SJCRH30 (cell line): ENCODE results near the gene PACSIN3. TPM values are rescaled to one million over a fixed set of nuclear protein-coding genes. Genes with fewer than 3 reads are reported as not detected.

ENCODE experiments used
- DNase-seq, 2 experiments: peaks; one replicate each; pipeline ENCODE4 v3.0.0-alpha.2; 2015 to 2020
- H3K27ac ChIP-seq: fragments of 250-450 bp; sonication (Bioruptor Pico); 2 replicates; pipeline ENCODE4 v1.5.1; 2020; ENCODE audit warnings: mild to moderate bottlenecking, moderate library complexity
- H3K27me3 ChIP-seq: fragments of 250-450 bp; sonication (Bioruptor Pico); 2 replicates; pipeline ENCODE4 v1.5.1; 2020; ENCODE audit warnings: mild to moderate bottlenecking, moderate library complexity
- H3K36me3 ChIP-seq: fragments of 250-450 bp; sonication (Bioruptor Pico); 2 replicates; pipeline ENCODE4 v1.5.1; 2020; ENCODE audit warnings: mild to moderate bottlenecking, moderate library complexity
- H3K4me1 ChIP-seq: fragments of 250-450 bp; sonication (Bioruptor Pico); 2 replicates; pipeline ENCODE4 v1.5.1; 2020; ENCODE audit warnings: mild to moderate bottlenecking, moderate library complexity
- H3K4me3 ChIP-seq: fragments of 250-450 bp; sonication (Bioruptor Pico); 2 replicates; pipeline ENCODE4 v1.5.1; 2020; ENCODE audit warnings: mild to moderate bottlenecking, moderate library complexity
- H3K9me3 ChIP-seq: fragments of 250-450 bp; sonication (Bioruptor Pico); replicated peaks from 2 replicates; pipeline ENCODE4 v1.5.1; 2020; ENCODE audit warnings: mild to moderate bottlenecking, moderate library complexity
- total RNA-seq: library from RNA; depleted of rRNA; stranded (reverse); fragments of >200 nt; shearing (Covaris generic); gene quantifications from 2 replicates; pipeline ENCODE4 v1.2.3, GENCODE V29; 2014

Gene PACSIN3
- total RNA-seq, 1 experiment from 2014 or later = 26.7 TPM

GRCh38 chr11:47176328-47177228, 9.7 kb downstream of the PACSIN3 start, which contains the start of gene ARFGAP2:
Gene ARFGAP2, minus strand, starts transcription at chr11:47176879. Its CDS starts 26 bp downstream, at chr11:47176853.
- peak; percentile 96 for DNase-seq
- peak within 1 kb of the TSS; percentile 97 for H3K4me3 ChIP-seq
- H3K27me3 ChIP-seq = no peaks in the 10 kb centered on the region
- no peaks in the 10 kb centered on the region for H3K9me3 ChIP-seq
- peaks cover 20% of the 10 kb centered on the region for H3K36me3 ChIP-seq
- no peaks in the 10 kb centered on the region for H3K4me1 ChIP-seq
- H3K27ac ChIP-seq = peak within 1 kb of the TSS; percentile 84

- Histone ChIP-seq H3K27ac (peak overlapping the region; percentile 84), H3K4me3 (peak overlapping the region; percentile 97), H3K36me3 (peaks cover 26% of the 10 kb centered on the region), H3K27me3 (no peaks in the 10 kb centered on the region), H3K4me1 (no peaks in the 10 kb centered on the region; the same call in 1 of the 2 replicates), H3K9me3 (no peaks in the 10 kb centered on the region)
- DNase-seq = no peak
These were observed 10.4 kb downstream of the PACSIN3 start for GRCh38 chr11:47175746-47176327.

- Histone ChIP-seq H3K4me1 (no peaks in the 10 kb centered on the region; the same call in 1 of the 2 replicates), H3K4me3 (no peak overlapping the region), H3K27ac (no peak overlapping the region), H3K9me3 (no peaks in the 10 kb centered on the region), H3K36me3 (peaks cover 49% of the 10 kb centered on the region), H3K27me3 (no peaks in the 10 kb centered on the region)
- DNase-seq = no peak
These were observed 13.4 kb downstream of the PACSIN3 start for GRCh38 chr11:47172740-47173336.

DNA sequence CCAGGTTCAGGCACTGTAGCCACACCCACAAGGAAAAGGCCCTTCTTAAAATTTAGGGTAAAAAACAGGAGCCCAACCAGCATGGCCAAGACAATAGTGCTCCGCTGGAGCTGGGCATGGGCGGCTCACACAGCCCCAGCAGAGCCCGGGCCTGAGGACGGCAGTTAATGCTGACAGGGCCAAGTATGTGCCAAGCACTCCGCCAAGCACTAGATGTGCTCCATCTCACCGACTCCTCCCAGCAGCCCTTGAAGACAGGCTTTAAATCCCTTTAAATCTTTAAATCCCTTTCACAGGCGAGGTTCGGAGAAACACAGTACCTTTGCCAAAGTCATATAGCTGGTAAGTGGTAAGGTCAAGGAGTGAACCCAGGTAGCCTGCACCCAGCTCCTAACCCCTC, 14.4 kb downstream of the PACSIN3 start:
- Histone ChIP-seq H3K4me3 (no peak overlapping the region), H3K27ac (no peak overlapping the region), H3K9me3 (no peaks in the 10 kb centered on the region), H3K4me1 (no peaks in the 10 kb centered on the region; the same call in 1 of the 2 replicates), H3K36me3 (peaks cover 55% of the 10 kb centered on the region), H3K27me3 (no peaks in the 10 kb centered on the region)
- DNase-seq = no peak

GRCh38 chr11:47171061-47171838, 15.0 kb downstream of the PACSIN3 start:
- Histone ChIP-seq H3K27ac (no peak overlapping the region), H3K27me3 (no peaks in the 10 kb centered on the region), H3K9me3 (no peaks in the 10 kb centered on the region), H3K4me1 (no peaks in the 10 kb centered on the region; the same call in 1 of the 2 replicates), H3K36me3 (peaks cover 61% of the 10 kb centered on the region), H3K4me3 (no peak overlapping the region)
- no peak for DNase-seq

GRCh38 chr11:47166368-47166767, 19.9 kb downstream of the PACSIN3 start:
- H3K36me3 ChIP-seq = peaks cover 56% of the 10 kb centered on the region

DNA sequence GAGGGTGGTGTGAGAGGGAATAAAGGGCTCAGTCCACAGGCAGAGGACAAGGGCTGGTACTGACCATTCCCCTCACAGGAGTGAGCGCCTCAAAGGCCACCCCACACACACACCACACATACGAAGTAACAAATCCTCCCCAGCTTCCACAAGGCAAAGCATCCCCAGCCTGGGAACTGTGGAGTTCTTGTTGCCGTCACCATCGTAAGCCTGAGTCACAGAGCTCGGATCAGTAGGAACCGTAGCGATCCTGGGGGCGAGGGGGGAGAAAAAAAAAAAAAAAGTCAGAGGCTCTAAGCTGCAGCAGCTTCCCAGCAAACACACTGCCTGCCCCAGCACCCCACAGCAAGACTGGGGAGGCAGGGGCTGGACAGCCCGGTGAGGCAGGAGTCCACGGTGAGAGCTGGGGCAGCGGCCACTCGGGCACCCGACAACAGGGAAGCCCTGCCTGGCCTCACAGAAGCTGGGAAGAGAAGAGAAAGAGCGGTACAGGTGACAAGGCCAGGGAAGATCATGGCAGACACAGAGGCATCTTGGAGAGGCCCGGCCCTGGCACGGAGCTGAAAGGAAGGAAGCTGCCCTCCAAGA, 20.9 kb downstream of the PACSIN3 start:
- H3K36me3 ChIP-seq = peaks cover 47% of the 10 kb centered on the region
- H3K27me3 ChIP-seq = no peaks in the 10 kb centered on the region
- DNase-seq = no peak
- H3K4me1 ChIP-seq = peaks cover 6% of the 10 kb centered on the region; the same call in 1 of the 2 replicates
- no peaks in the 10 kb centered on the region for H3K9me3 ChIP-seq
- H3K4me3 ChIP-seq = no peak overlapping the region
- no peak overlapping the region for H3K27ac ChIP-seq

More at GRCh38 chr11:47166368-47166767, 19.9 kb downstream of the PACSIN3 start:
- H3K4me3 ChIP-seq = no peak overlapping the region
- no peaks in the 10 kb centered on the region for H3K27me3 ChIP-seq
- no peaks in the 10 kb centered on the region for H3K9me3 ChIP-seq
- H3K4me1 ChIP-seq = peaks cover 6% of the 10 kb centered on the region
- no peak overlapping the region for H3K27ac ChIP-seq
- no peak for DNase-seq

GRCh38 chr11:47164321-47164720, 21.9 kb downstream of the PACSIN3 start:
- Histone ChIP-seq H3K4me3 (no peak overlapping the region), H3K9me3 (no peaks in the 10 kb centered on the region), H3K27me3 (no peaks in the 10 kb centered on the region), H3K36me3 (peaks cover 39% of the 10 kb centered on the region), H3K27ac (no peak overlapping the region), H3K4me1 (peaks cover 6% of the 10 kb centered on the region; the same call in 1 of the 2 replicates)
- DNase-seq = no peak

- Histone ChIP-seq H3K4me1 (peaks cover 6% of the 10 kb centered on the region; the same call in 1 of the 2 replicates), H3K4me3 (no peak overlapping the region), H3K27ac (no peak overlapping the region), H3K9me3 (no peaks in the 10 kb centered on the region), H3K36me3 (peaks cover 38% of the 10 kb centered on the region), H3K27me3 (no peaks in the 10 kb centered on the region)
- no peak for DNase-seq
These were observed 22.3 kb downstream of the PACSIN3 start for GRCh38 chr11:47163898-47164297.

DNA sequence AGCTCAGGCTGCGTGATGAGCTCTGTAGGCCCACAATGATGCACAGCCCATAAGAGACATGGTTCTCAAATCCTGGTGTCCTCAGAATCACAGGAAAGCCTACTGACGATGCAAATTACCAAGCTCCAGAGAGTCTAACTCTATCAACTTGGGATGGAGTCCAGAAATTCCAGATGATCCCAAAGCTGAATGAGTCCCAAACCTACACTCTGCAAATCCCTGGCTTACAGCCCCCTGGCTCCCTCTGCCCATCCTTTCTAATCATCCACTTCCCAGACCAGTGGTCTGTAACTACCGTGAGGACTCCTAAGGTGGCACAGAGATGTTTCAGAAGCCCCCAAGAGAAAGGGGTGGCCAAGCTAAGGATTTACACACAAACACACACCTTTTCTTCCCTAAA, 23.0 kb downstream of the PACSIN3 start:
- peaks cover 32% of the 10 kb centered on the region for H3K36me3 ChIP-seq
- H3K27ac ChIP-seq = no peak overlapping the region
- H3K9me3 ChIP-seq = no peaks in the 10 kb centered on the region
- H3K27me3 ChIP-seq = no peaks in the 10 kb centered on the region
- peaks cover 6% of the 10 kb centered on the region; the same call in 1 of the 2 replicates for H3K4me1 ChIP-seq
- DNase-seq = no peak
- no peak overlapping the region for H3K4me3 ChIP-seq

- no peak overlapping the region for H3K4me3 ChIP-seq
- peaks cover 26% of the 10 kb centered on the region for H3K36me3 ChIP-seq
- peaks cover 6% of the 10 kb centered on the region; the same call in 1 of the 2 replicates for H3K4me1 ChIP-seq
- no peak overlapping the region for H3K27ac ChIP-seq
- no peaks in the 10 kb centered on the region for H3K27me3 ChIP-seq
- peak in 1 of 2 experiments; percentile 35 for DNase-seq
- no peaks in the 10 kb centered on the region for H3K9me3 ChIP-seq
These were observed 23.8 kb downstream of the PACSIN3 start for GRCh38 chr11:47162426-47162825.

DNA sequence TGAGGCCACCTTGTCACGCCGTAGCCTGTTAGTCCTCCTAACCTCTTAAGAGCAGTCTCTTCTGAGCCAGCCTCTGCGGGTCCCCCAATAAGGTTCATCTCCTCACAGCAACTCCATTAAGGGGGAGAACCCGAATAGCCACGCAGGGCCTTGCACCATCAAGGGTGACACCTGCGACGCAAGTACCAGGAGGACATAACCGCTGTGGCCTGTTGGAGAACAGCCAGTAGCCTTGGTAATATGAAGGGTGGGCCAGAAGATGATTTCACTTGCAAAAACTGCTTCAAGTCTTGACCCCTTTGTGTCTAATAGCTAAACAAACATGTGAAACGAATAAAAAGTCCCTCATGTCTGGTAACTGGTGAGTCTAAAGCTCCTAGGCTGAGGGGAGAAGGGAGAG, 24.3 kb downstream of the PACSIN3 start:
- H3K4me1 ChIP-seq = peaks cover 6% of the 10 kb centered on the region; the same call in 1 of the 2 replicates
- DNase-seq = no peak
- no peak overlapping the region for H3K4me3 ChIP-seq
- H3K9me3 ChIP-seq = no peaks in the 10 kb centered on the region
- H3K27ac ChIP-seq = no peak overlapping the region
- H3K27me3 ChIP-seq = no peaks in the 10 kb centered on the region
- peaks cover 22% of the 10 kb centered on the region for H3K36me3 ChIP-seq

- no peak overlapping the region for H3K4me3 ChIP-seq
- H3K9me3 ChIP-seq = no peaks in the 10 kb centered on the region
- no peaks in the 10 kb centered on the region for H3K27me3 ChIP-seq
- H3K36me3 ChIP-seq = peaks cover 16% of the 10 kb centered on the region
- H3K4me1 ChIP-seq = peaks cover 6% of the 10 kb centered on the region; the same call in 1 of the 2 replicates
- peak; percentile 76 to 88 for DNase-seq
- H3K27ac ChIP-seq = no peak overlapping the region
These were observed 24.9 kb downstream of the PACSIN3 start for GRCh38 chr11:47161134-47161854.
